Left kidney (tissue), 2 donors: ENCODE results near the gene CA9. TPM values are rescaled to one million over a fixed set of nuclear protein-coding genes. Genes with fewer than 3 reads are reported as not detected.
A peak's percentile ranks its signal among the peaks of the same experiment; 100 is the strongest.

Experiments
- DNase-seq: peaks from one replicate; pipeline ENCODE4 v3.0.0-alpha.2; 2013
- polyA plus RNA-seq: library from polyadenylated mRNA; unstranded; fragments of 120-200 nt; gene quantifications from one replicate; pipeline ENCODE4 v1.2.1, GENCODE V29; 2013; ENCODE audit not compliant: insufficient read length

CA9 gene
- polyA plus RNA-seq, 1 donor: 0.58 TPM

DNA sequence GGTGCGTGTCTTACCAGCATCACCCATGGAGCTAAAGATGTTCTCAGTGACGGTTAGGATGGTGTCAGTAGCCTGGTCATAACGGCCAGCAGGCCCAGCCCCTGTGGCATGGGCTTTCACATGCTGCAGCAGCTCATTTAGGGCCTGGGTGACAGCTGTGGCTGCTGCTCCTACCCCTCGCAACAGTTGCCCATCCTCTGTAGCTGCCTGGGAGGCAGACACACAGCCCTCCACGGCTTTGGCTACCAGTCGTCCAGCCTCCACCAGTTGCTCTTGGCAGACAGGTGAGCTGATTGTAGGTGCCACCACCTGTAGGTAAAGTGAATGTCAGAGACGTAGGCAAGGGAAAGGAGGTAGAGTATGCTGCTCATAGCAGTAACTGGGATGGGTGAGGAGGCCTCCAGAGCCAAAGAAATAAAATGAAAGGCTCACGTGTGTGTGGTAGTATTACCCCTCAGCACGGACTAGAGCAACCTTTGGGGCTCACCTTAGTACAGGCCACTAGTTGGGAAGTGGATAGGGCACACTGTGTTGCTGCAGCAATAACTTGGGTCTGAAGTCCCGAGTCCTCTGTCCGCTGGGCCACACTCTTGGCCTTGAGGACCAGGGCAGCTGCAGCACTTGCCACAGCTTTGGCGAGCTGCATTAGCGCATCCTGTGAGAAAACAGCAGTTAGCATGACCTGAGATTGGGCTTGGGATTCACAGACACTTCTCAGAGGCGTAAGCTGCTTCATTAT lies 43.6 kb downstream of the CA9 start:
- DNase-seq: no peak

DNA sequence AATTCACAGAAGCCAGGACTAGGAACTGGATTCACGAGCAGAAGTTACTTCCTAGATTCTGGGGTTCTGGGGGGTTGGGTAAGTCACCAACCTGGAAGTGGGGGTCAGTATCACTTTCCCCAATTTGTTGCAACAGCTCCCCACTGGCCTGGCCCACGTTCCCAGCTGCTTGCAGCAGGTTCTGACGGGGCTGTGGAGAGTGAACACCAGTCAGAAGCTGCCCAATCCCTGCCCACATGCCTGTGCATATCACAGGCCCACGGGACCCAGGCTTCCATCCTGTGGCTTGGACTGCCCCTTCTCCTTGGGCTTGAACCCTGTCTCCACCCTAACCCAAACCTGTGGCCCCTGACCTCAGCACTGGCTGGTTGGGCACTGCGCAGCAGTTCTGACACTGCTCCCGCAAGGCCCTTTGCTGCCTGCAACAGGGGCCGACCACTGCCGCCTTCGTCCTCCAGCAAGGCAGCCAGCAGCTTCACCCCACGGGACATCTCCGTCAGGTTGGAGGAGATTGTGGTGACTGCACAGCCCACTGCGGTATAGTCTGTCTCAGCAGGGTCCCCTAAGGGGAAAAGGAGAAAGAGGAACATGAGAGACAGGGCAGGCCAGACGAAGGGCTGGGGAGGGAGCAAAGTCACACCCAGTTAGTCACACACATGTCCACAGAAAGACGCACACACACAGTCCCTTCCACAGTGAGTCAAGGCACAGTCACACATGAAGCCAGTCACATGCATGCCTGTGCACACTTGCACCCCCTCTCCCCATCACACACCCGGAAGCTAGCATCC lies 45.2 kb downstream of the CA9 start:
- DNase-seq: no peak

DNA sequence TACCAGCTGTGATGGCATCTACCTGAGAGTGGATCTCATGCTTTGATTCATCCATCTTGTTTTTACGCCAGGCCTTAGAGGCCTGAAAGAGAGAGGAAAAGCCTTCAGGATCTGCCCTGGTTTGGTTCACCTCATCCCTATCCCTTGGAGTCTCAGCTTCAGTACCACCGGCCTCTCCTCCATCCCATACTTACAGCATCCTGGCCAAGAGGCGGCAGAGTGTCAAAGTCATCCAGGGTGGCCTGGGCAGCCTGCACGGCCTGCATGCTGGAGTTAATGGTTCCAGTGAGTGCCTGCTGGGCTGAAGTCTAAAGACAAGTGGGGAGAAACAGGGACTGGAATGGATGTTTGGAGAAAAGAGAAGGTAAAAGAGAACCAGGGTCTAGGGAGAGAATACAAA lies 45.8 kb downstream of the CA9 start:
- DNase-seq: no peak

- DNase-seq: no peak
These were observed 49.7 kb downstream of the CA9 start for GRCh38 chr9:35723426-35723825.

GRCh38 chr9:35723908-35724307 lies 50.2 kb downstream of the CA9 start:
- no peak for DNase-seq

GRCh38 chr9:35725362-35725761 lies 51.6 kb downstream of the CA9 start:
- DNase-seq: no peak

- DNase-seq: no peak
These were observed 53.2 kb downstream of the CA9 start for GRCh38 chr9:35726931-35727330.

GRCh38 chr9:35727676-35728040 lies 53.9 kb downstream of the CA9 start:
- DNase-seq: no peak

DNA sequence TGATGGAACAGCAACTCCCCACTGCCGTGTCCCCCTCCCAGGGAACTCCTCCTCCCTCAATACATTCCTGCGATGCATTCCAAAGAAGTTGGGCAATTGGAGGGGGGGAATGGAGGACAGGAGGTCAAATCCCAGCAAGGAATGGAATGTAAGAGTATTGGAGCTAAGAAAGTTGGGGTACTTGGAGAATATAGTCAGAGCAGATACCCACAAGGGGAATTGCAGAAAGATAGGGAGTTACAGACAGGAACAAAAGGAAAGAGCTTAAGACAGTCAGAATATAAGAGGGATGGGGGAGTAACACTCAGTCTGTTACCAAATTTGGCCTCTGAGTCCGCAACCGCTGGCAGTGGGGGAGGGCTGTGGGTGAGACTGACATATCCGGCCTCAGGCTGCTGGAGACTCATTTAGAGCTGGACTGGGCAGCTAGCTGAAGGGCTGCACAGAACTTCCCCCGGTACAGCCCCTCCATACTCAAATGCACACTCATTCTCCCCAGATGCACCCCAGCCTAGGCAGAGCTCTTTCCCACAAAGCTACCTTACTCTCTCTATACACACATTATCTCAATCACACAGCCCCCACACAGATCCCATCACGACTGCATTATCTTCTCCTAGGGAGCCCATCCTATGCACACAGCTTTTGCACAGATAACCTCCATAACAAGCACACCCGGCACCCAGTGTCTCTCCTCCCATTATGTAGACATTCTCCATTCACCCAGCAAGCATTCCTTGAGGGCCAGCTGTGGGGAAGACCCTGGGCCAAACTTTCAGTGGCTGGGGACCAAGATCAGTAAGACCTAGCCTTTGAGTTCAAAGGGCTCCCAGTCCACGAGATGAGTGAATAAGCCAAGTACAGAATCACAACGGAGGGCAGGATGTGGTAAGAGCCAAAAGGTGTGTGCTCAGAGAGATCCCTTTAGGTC lies 54.6 kb downstream of the CA9 start:
- DNase-seq: peak; percentile 75

GRCh38 chr9:35729101-35729500 lies 55.4 kb downstream of the CA9 start:
- no peak for DNase-seq

- peak; percentile 38 for DNase-seq
These were observed 56.2 kb downstream of the CA9 start for GRCh38 chr9:35729700-35730485.

- no peak for DNase-seq
These were observed 56.7 kb downstream of the CA9 start for GRCh38 chr9:35730486-35730854.

Other genes starting within 250 kb of the CA9 start
- gene RUSC2, start 183.8 kb upstream of the CA9 start, polyA plus RNA-seq: 15.0 TPM
- 39.3 TPM for gene TESK1, start 68.7 kb upstream of the CA9 start, polyA plus RNA-seq
- 3.6 TPM for gene CD72, start 55.5 kb upstream of the CA9 start, polyA plus RNA-seq
- 0.32 TPM for gene SIT1, start 23.0 kb upstream of the CA9 start, polyA plus RNA-seq
- gene RMRP, start 15.9 kb upstream of the CA9 start, polyA plus RNA-seq: not detected
- 12.6 TPM for gene CCDC107, start 15.6 kb upstream of the CA9 start, polyA plus RNA-seq
- 15.4 TPM for gene ARHGEF39, start 8.7 kb upstream of the CA9 start, polyA plus RNA-seq
- 146 TPM for gene TPM2, start 16.0 kb downstream of the CA9 start, polyA plus RNA-seq
- 156 TPM for gene TLN1, start 58.3 kb downstream of the CA9 start, polyA plus RNA-seq
- gene CREB3, start 58.7 kb downstream of the CA9 start, polyA plus RNA-seq: 37.8 TPM
- gene GBA2, start 75.3 kb downstream of the CA9 start, polyA plus RNA-seq: 138 TPM
- 32.2 TPM for gene RGP1, start 75.4 kb downstream of the CA9 start, polyA plus RNA-seq
- not detected for gene MSMP, start 80.3 kb downstream of the CA9 start, polyA plus RNA-seq
- 36.8 TPM for gene NPR2, start 117.7 kb downstream of the CA9 start, polyA plus RNA-seq
- 10.4 TPM for gene SPAG8, start 138.3 kb downstream of the CA9 start, polyA plus RNA-seq
- gene HINT2, start 141.1 kb downstream of the CA9 start, polyA plus RNA-seq: 49.7 TPM
- 0.40 TPM for gene FAM221B, start 154.8 kb downstream of the CA9 start, polyA plus RNA-seq
- 27.7 TPM for gene TMEM8B, start 155.3 kb downstream of the CA9 start, polyA plus RNA-seq
- gene OR13J1, start 196.5 kb downstream of the CA9 start, polyA plus RNA-seq: not detected
- 0.30 TPM for gene HRCT1, start 232.3 kb downstream of the CA9 start, polyA plus RNA-seq
- 1.4 TPM for gene SPAAR, start 235.6 kb downstream of the CA9 start, polyA plus RNA-seq